ENCODE results near the gene GHRH.
A peak's percentile ranks its signal among the peaks of the same experiment; 100 is the strongest.

The GHRH gene

DNA sequence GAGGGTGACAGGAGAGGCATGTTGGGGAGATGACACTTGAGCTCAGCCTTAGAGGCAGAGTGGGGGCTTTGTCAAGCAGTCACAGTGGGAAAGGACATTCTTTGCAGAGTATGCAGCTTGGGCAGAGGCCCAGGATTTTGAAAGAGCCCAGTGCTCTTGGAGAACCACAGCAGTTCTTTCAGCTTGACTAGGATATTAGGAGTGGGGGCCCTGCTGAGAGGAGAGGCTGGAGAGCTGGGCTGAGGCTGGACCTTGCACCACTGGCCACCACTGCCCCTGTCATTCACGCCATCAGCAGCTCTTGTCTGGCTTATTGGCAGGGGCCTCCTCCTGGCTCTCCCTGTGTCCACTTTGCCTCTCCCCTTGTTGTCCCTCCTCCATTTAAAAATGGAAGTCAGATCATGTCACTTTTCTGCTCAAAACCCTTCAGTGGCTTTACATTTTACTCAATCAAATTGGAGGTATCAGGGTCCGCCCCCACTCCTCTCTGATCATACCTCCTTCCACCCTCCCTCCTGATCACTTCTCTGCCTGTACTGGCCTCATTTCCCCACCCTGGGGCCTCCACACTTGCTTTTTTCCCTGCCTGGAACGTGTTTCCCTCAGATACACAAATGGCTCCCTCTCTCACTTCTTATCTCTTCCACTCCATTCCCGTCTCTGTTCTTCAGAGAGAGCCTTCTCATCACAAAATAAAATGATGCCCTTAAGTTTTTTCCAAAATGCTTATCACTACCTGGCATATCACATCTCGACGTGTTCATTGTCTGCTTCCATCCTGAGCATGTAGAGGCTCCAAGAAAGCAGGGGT is 38.3 kb upstream of the GHRH start:
- no peaks in the 10 kb centered on the region for H3K9me3 ChIP-seq
- no peaks in the 10 kb centered on the region for H3K27me3 ChIP-seq
- H3K36me3 ChIP-seq = peaks cover 53% of the 10 kb centered on the region
- TF ChIP-seq, protein P1, sequence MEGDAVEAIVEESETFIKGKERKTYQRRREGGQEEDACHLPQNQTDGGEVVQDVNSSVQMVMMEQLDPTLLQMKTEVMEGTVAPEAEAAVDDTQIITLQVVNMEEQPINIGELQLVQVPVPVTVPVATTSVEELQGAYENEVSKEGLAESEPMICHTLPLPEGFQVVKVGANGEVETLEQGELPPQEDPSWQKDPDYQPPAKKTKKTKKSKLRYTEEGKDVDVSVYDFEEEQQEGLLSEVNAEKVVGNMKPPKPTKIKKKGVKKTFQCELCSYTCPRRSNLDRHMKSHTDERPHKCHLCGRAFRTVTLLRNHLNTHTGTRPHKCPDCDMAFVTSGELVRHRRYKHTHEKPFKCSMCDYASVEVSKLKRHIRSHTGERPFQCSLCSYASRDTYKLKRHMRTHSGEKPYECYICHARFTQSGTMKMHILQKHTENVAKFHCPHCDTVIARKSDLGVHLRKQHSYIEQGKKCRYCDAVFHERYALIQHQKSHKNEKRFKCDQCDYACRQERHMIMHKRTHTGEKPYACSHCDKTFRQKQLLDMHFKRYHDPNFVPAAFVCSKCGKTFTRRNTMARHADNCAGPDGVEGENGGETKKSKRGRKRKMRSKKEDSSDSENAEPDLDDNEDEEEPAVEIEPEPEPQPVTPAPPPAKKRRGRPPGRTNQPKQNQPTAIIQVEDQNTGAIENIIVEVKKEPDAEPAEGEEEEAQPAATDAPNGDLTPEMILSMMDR (IDR thresholded peaks at IDR 0.05) = no peak
- H3K27ac ChIP-seq = no peak overlapping the region
- peaks cover 20 to 21% of the 10 kb centered on the region in 2 experiments for H3K4me1 ChIP-seq (ENCODE audit: control insufficient read depth in 1 of 2, insufficient read depth in 1 of 2, low read depth in 1 of 2, low read length in 1 of 2)
- no peak overlapping the region for H3K4me3 ChIP-seq (ENCODE audit: low read depth in 1 of 2, low read length in 1 of 2)

DNA sequence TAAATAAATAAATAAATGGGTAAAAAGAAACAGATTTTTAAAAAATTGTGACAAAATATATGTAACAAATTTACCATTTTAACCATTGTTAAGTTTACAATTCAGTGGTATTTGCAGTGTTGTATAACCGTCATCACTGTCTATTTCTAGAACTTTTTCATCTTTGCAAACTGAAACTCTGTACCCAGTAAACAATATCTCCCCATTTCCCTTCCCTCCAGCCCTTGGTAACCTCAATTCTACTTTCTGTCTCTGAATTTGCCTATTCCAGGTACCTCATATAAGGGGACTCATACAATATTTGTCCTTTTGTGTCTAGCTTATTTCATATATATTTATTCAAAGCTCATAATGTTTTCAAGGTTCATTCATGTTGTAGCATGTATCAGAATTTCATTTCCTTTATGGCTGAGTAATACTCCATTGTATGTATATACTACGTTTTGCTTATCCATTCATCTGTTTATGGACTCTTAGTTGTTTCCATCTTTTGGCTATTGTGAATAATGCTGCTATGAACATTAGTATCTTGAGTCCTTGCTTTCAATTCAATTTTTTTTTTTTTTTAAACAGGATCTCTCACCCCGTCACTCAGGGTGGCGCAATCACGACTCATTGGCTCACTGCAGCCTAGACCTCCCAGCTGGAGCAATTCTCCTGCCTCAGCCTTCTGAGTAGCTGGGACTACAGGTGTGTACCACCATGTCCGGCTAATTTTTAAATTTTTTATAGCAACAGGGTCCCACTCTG is 36.8 kb upstream of the GHRH start:
- Histone ChIP-seq H3K27ac (no peak overlapping the region), H3K27me3 (no peaks in the 10 kb centered on the region), H3K9me3 (no peaks in the 10 kb centered on the region), H3K4me3 (ENCODE audit: low read depth in 1 of 2, low read length in 1 of 2) (no peak overlapping the region), H3K36me3 (peaks cover 41% of the 10 kb centered on the region), H3K4me1 (ENCODE audit: control insufficient read depth in 1 of 2, insufficient read depth in 1 of 2, low read depth in 1 of 2, low read length in 1 of 2) (peaks cover 36% of the 10 kb centered on the region in 2 experiments)
- TF ChIP-seq, protein P1 (IDR thresholded peaks at IDR 0.05) = no peak

DNA sequence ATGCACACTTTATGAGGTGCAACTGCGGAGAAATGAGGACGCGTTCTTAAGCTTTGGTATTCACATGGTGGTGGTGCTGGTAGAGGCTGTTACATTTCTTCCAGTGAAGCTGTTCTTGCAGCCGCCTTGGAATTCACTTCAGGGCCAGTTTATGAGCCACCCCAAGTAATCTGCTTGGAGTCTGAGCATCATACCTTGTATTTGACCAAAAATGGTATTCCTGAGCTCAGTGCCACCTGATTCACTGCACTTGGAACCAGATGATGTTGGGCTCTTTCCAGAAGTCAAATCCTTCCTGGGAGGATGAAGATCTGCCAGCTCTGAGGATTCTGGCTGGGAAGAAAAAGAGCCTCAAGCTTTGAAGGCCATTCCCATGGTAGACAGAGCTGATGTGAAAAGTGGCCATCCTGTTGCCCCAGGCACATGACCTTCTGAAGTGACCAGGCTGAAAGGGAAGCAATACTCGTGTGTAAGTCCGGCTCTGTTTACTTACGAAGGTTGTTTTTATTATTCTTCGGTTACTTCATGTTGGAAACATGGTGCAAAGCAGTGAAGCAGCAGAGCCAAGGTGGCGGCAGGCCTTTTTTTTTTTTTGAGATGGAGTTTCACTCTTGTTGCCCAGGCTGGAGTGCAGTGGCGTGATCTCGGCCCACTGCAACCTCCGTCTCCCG is 35.6 kb upstream of the GHRH start:
- Histone ChIP-seq H3K27ac (peak overlapping the region; percentile 30), H3K36me3 (peaks cover 32% of the 10 kb centered on the region), H3K9me3 (no peaks in the 10 kb centered on the region), H3K4me1 (ENCODE audit: control insufficient read depth in 1 of 2, insufficient read depth in 1 of 2, low read depth in 1 of 2, low read length in 1 of 2) (peaks cover 36 to 39% of the 10 kb centered on the region in 2 experiments), H3K27me3 (no peaks in the 10 kb centered on the region), H3K4me3 (ENCODE audit: low read depth in 1 of 2, low read length in 1 of 2) (no peak overlapping the region)
- TF ChIP-seq, protein P1 (IDR thresholded peaks at IDR 0.05) = no peak

DNA sequence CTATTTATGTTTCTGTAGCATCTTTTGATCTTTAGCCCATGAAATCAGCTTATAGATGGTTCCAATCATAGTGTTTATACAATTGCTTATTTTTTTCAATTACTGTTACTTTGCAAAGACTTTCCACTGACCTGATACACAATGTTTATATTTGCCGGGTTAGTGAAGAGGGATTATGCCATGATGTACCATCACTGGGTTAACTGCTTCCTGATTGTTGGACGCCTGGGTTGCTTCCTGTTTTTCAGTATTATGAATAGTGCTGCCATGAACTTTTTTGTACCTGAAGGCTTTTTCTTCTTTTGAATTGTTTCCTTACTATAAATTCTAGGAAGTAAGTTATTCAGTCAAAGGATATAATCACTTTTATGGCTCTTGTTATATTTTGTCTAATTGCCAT is 34.8 kb upstream of the GHRH start:
- Histone ChIP-seq H3K27ac (no peak overlapping the region), H3K36me3 (peaks cover 23% of the 10 kb centered on the region), H3K4me1 (ENCODE audit: control insufficient read depth in 1 of 2, insufficient read depth in 1 of 2, low read depth in 1 of 2, low read length in 1 of 2) (peaks cover 36 to 40% of the 10 kb centered on the region in 2 experiments), H3K4me3 (ENCODE audit: low read depth in 1 of 2, low read length in 1 of 2) (no peak overlapping the region), H3K9me3 (no peaks in the 10 kb centered on the region), H3K27me3 (no peaks in the 10 kb centered on the region)
- TF ChIP-seq, protein P1 (IDR thresholded peaks at IDR 0.05) = no peak

DNA sequence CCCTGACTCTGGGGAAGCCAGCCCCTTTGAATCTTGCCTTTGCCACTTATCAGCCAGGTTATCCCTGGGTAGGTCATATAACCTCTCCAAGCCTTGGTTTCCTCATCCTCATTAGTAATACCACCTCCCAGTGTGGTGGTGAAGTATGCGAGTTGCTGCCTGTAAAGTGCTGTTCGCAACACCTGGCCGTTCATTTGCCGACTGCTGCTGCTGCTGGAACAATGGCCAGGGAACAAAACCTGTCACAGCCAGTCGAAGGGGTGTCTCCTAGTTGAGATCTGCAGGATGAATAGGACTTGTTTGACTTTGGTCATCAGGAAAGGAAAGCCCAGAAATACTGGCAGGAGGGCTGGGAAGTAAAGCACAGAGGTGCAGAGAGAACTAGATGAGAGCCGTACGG is 34.0 kb upstream of the GHRH start:
- TF ChIP-seq, protein P1 (IDR thresholded peaks at IDR 0.05) = no peak
- peaks cover 38 to 44% of the 10 kb centered on the region in 2 experiments for H3K4me1 ChIP-seq (ENCODE audit: control insufficient read depth in 1 of 2, insufficient read depth in 1 of 2, low read depth in 1 of 2, low read length in 1 of 2)

More for the DNA sequence above, 34.0 kb upstream of the GHRH start:
- H3K27me3 ChIP-seq = no peaks in the 10 kb centered on the region
- no peak overlapping the region for H3K4me3 ChIP-seq (ENCODE audit: low read depth in 1 of 2, low read length in 1 of 2)
- peak overlapping the region; percentile 86 for H3K27ac ChIP-seq
- H3K9me3 ChIP-seq = no peaks in the 10 kb centered on the region
- peaks cover 18% of the 10 kb centered on the region for H3K36me3 ChIP-seq
